GM18498 (cell line): Measurements from ENCODE around the gene PCAT7.
"Not testable (repeated sequence)": the region's sequence is repeated elsewhere in the genome, so short reads cannot be mapped to it uniquely, and the experiment has no call there.

ENCODE experiments used
- ATAC-seq: cut with Tn5 transposase; IDR thresholded peaks from one replicate; pipeline ENCODE4 v1.9.1; 2021; ENCODE audit warnings: mild to moderate bottlenecking, moderate library complexity; ENCODE audit not compliant: unreplicated experiment

PCAT7 gene

GRCh38 chr9:94560237-94560636 lies 5.4 kb downstream of the PCAT7 start:
- no peak for ATAC-seq

- no peak for ATAC-seq
These were observed 8.7 kb downstream of the PCAT7 start for GRCh38 chr9:94563548-94563947.

DNA sequence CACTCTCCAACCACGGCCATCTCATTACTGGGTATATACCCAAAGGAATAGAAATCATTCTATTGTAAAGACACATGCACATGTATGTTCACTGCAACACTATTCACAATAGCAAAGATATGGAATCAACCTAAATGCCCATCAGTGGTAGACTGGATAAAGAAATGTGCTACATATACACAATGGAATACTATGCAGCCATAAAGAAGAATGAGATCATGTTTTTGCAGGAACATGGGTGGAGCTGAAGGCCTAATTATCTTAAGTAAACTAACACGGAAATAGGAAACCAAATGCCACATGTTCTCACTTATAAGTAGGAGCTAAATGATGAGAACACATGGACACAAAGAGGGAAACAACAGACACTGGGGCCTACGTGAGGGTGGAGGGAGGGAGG lies 9.4 kb downstream of the PCAT7 start:
- ATAC-seq = not testable (repeated sequence)

- no peak for ATAC-seq
These were observed 11.7 kb downstream of the PCAT7 start for GRCh38 chr9:94566550-94566949.

DNA sequence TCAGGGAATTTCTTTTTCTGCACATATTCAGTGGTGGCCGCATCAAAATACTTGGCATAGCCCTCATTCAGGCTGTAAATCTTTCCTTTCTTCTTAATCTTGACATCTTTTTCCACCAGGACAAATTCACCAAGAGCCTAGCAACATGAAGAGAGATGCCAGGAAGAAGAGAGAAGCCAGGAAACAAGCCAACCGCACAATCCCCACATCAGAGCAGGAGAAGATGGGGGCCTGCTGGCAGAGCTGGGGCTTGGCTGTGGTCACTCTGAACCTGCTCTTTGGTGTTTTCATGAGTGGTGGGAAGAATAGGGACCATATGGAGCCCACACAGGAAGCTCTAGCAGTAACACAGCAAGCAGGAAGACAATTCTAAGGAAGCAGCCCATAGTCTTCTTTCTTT lies 12.4 kb downstream of the PCAT7 start:
- no peak for ATAC-seq

- no peak for ATAC-seq
These were observed 13.5 kb downstream of the PCAT7 start for GRCh38 chr9:94568250-94568889.

- no peak for ATAC-seq
These were observed 14.3 kb downstream of the PCAT7 start for GRCh38 chr9:94568972-94569712.

GRCh38 chr9:94576131-94576530 lies 21.2 kb downstream of the PCAT7 start:
- no peak for ATAC-seq

GRCh38 chr9:94577036-94577435 lies 22.2 kb downstream of the PCAT7 start:
- ATAC-seq = no peak

DNA sequence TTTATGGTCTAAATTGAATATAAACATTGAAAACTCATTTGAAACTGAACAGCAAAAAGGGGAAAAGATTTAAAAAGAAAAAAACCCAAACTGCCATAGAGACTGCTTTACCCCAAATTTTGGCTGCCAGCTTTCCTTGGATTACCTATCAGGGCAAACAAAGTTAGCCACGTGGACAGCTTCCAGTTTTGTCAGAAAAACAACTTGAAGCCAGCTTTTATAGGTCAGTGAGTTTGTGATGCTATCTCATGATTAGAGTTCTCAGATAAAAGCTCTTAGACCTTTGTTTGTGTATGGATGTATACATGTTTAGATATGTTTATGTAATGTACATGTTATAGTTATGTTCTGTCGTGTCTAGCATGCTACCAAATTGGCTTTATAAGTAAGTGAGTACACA lies 22.7 kb downstream of the PCAT7 start:
- no peak for ATAC-seq

GRCh38 chr9:94581728-94582127 lies 26.8 kb downstream of the PCAT7 start:
- ATAC-seq = no peak

DNA sequence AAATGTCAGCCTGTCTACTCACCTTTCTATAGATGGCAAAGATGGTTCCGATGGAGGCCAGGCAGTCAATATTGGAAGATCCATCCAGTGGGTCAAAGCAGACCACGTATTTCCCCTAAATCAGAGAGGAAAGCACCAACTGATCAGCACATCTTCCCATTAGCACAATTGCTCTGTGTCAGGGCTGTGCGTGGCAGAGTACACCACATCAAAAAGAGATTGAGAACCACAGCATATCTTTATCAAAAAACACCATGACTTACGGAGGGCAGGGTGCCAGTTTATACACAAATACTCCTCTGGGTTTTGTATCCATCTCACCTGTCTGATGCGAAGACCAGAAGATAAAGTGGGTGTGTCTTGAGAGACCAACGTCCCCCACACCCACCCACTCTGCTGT lies 29.7 kb downstream of the PCAT7 start:
- ATAC-seq = no peak

GRCh38 chr9:94586316-94586715 lies 31.4 kb downstream of the PCAT7 start:
- ATAC-seq = no peak

DNA sequence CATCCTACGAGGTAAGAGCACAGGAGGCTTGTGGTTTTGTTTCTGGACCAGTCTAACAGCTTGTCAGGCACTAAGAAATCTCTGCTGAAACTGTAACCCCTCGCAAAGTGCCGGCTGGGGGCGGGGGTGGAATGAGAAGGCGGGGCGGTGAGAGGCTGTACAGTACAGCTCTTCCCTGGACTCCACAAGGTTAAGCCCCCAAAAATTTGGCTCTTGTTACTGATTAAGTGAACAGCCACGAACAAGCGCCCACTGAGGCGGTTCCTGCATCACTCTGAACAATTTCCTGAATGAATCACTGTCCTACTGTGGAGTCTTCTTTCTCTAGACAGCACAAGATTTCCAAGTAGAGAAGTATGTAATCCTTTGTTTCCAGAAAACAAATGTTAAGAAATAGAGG lies 31.9 kb downstream of the PCAT7 start:
- ATAC-seq = no peak

DNA sequence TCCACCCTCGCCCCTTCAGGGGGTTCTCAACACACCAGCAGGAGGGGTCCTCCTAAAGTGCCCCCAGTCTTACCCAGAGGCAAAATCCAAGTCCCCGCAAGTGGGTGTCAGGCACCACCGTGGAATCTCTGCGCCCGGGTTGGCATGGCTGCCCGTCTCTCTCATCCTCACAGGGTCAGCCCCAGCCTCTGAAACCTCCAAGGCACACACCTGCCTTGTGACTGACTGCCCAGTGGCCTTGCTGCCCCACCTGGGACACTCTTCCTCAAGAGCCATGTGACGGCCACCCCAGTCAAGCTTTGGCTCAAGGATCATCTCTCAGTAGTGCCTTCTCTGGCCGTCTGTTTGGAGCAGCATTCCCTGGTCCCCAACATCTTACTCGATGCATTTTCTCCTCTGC lies 33.8 kb downstream of the PCAT7 start:
- no peak for ATAC-seq

DNA sequence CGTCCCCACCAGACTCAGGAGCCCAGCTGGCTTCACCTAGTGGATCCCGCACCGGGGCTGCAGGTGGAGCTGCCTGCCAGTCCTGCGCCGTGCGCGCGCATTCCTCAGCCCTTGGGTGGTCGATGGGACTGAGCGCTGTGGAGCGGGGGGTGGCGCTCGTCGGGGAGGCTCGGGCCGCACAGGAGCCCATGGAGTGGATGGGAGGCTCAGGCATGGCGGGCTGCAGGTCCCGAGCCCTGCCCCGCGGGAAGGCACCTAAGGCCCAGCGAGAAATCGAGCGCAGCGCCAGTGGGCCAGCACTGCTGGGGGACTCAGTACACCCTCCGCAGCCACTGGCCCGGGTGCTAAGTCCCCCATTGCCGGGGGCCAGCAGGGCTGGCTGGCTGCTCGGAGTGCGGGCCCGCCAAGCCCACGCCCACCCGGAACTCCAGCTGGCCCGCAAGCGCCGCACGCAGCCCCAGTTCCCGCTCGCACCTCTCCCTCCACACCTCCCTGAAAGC lies 36.2 kb downstream of the PCAT7 start:
- not testable (repeated sequence) for ATAC-seq

GRCh38 chr9:94591876-94592275 lies 37.0 kb downstream of the PCAT7 start:
- ATAC-seq = no peak

DNA sequence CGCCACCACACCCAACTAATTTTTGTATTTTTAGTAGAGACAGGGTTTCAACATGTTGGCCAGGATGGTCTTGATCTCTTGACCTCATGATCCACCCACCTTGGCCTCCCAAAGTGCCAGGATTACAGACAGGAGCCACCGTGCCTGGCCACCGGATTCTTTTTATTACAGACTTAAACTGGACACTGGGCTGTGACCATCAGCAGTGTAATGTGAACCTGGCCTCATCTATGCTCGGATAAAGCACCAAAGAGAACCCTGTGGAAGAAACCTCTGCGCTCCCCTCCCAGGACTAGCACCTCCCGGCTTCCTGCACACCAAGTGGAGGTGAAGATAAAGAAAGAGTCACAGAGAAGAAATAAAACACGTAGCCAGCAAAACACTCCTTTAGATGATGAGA lies 37.8 kb downstream of the PCAT7 start:
- not testable (repeated sequence) for ATAC-seq

DNA sequence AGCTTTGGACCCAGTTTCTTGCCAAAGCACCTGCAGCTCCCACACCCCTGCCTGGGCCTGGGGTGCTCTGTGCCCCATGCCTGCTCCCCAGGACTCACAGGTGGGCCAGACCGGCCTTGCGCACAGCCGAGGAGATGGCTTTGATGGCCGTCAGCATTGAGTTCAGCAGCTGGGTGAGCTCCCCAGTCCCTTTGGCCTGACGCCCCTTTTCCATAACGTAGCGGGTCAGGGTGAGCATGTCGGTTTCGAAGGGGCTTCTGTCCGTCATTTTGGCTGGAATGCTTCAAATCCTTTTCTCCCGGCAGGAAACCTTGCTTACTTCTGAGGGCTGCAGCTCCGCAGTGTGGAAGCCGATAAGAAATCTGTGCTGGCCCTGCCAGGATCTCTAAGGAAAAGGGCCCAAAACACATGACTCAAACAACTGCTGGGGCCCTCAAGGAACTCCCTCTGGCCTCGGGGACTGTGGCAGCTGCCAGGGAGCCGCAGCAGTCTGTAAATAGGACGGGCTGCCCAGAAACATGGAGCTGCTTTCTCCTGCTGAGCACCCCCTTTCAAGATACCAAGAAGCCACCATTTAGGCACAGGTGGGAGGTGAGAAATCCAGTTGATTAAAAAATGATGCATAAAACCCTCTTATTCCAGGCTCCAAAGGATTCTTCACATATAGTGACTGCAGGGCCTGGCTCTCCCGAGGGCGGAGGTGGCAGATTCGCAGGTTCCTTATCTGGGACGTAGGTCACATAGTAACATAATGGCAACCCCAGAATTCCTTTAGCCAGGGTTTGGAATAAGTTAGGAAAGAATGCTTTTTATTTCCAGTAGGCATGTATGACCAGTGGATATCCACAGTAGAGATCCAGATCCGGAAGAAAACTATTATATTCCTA lies 38.8 kb downstream of the PCAT7 start, which contains the start of gene FBP2:
Gene FBP2 (minus strand): TSS at position 366 of the 887 bp plus-strand sequence. CDS start 98 bp downstream, at position 268.
- ATAC-seq = no peak

- no peak for ATAC-seq
These were observed 44.2 kb downstream of the PCAT7 start for GRCh38 chr9:94599102-94599501.

- no peak for ATAC-seq
These were observed 45.4 kb downstream of the PCAT7 start for GRCh38 chr9:94600258-94600657.
